Stomach (tissue), 4 donors: Measurements from ENCODE around the gene ATP13A1.

Source experiments
- POLR2AphosphoS5 ChIP-seq, 3 donors: sonication (generic); formaldehyde crosslinking; IDR thresholded peaks; one replicate each; pipeline ENCODE4 v1.6.1; 2016; ENCODE audit warnings: antibody characterized with exemption in 3 of 3
- TF ChIP-seq, protein P1 (sequence below), 7 experiments: fragments of 450-650 bp in 4 of 7; fragments of 200-600 bp in 3 of 7; sonication (generic) in 3 of 7; IDR thresholded peaks; one replicate each; pipeline ENCODE4 v1.5.1; 2016 to 2019; ENCODE audit warnings: antibody characterized with exemption in 7 of 7, control low read depth in 2 of 7, mild to moderate bottlenecking in 1 of 7

DNA sequence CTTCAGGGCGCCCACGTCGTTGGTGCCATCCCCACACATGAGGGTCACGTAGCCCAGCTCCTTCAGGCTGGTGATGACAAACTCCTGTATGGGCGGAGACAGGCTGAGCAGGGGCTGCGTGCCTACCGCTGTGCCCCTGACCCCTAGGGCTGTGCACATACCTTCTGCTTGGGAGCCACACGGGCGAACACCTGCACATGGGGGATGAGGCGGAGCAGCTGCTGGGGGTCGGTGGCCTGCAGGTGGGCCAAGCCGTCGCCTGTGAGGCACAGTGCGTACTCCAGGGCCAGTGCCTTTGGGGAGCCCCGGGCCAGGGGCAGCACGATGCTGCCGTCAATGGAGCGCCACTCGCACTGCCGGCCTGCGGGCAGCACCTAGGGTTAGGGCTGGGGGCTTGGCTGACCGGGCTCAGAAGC lies 13.9 kb downstream of the ATP13A1 start:
- TF ChIP-seq, protein P1, sequence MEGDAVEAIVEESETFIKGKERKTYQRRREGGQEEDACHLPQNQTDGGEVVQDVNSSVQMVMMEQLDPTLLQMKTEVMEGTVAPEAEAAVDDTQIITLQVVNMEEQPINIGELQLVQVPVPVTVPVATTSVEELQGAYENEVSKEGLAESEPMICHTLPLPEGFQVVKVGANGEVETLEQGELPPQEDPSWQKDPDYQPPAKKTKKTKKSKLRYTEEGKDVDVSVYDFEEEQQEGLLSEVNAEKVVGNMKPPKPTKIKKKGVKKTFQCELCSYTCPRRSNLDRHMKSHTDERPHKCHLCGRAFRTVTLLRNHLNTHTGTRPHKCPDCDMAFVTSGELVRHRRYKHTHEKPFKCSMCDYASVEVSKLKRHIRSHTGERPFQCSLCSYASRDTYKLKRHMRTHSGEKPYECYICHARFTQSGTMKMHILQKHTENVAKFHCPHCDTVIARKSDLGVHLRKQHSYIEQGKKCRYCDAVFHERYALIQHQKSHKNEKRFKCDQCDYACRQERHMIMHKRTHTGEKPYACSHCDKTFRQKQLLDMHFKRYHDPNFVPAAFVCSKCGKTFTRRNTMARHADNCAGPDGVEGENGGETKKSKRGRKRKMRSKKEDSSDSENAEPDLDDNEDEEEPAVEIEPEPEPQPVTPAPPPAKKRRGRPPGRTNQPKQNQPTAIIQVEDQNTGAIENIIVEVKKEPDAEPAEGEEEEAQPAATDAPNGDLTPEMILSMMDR (IDR thresholded peaks at IDR 0.05): no peak
- TF ChIP-seq POLR2AphosphoS5 (IDR thresholded peaks at IDR 0.05): no peak
